K562 (cell line): ENCODE results near the gene NDRG3. TPM values are rescaled to one million over a fixed set of nuclear protein-coding genes. Genes with fewer than 3 reads are reported as not detected.
A peak's percentile ranks its signal among the peaks of the same experiment; 100 is the strongest.

Source experiments
- ARID2 ChIP-seq: fragments of 450-650 bp; IDR thresholded peaks from 2 replicates; pipeline ENCODE4 v1.6.1; 2017; ENCODE audit warnings: antibody characterized with exemption, mild to moderate bottlenecking
- BACH1 ChIP-seq: fragments of 200-800 bp; sonication (Bioruptor generic); IDR thresholded peaks from 2 replicates; pipeline ENCODE4 v1.6.1; 2016; ENCODE audit warnings: missing genetic modification characterization, missing compliant biosample characterization
- CEBPB ChIP-seq: fragments of 450-650 bp; IDR thresholded peaks from 2 replicates; pipeline ENCODE4 v1.6.1; 2016; ENCODE audit warnings: missing genetic modification characterization, missing compliant biosample characterization
- FOXA1 ChIP-seq: fragments of 450-650 bp; IDR thresholded peaks from 2 replicates; pipeline ENCODE4 v1.6.1; 2016; ENCODE audit warnings: mild to moderate bottlenecking, borderline replicate concordance
- GABPA ChIP-seq: fragments of 200-800 bp; sonication (Bioruptor generic); conservative IDR thresholded peaks from 2 replicates; pipeline ENCODE4 v1.6.1; 2016; ENCODE audit warnings: low read depth, missing genetic modification characterization, missing compliant biosample characterization
- HDAC3 ChIP-seq: fragments of 450-650 bp; IDR thresholded peaks from 2 replicates; pipeline ENCODE4 v1.6.1; 2018; ENCODE audit warnings: borderline replicate concordance, mild to moderate bottlenecking, moderate library complexity; ENCODE audit not compliant: partially characterized antibody
- KLF13 ChIP-seq: fragments of 450-650 bp; IDR thresholded peaks from 2 replicates; pipeline ENCODE4 v1.6.1; 2016; ENCODE audit warnings: missing genetic modification characterization, low read depth, mild to moderate bottlenecking, missing compliant biosample characterization, moderate library complexity, borderline replicate concordance
- MAZ ChIP-seq, 2 experiments: fragments of 450-650 bp in 1 of 2; sonication (generic) in 1 of 2; formaldehyde crosslinking; IDR thresholded peaks in 1 of 2; conservative IDR thresholded peaks in 1 of 2; 2 replicates each; pipeline versions ENCODE4 v1.4.0 to v1.5.0; 2020; ENCODE audit warnings: mild to moderate bottlenecking in 1 of 2, missing genetic modification reagents in 1 of 2
- MEF2A ChIP-seq: IDR thresholded peaks from 2 replicates; pipeline ENCODE4 v1.6.1; 2011; ENCODE audit warnings: low read depth, mild to moderate bottlenecking, low read length, moderate library complexity; ENCODE audit not compliant: control insufficient read depth
- MTA3 ChIP-seq: fragments of 450-650 bp; formaldehyde crosslinking; IDR thresholded peaks from 2 replicates; pipeline ENCODE4 v1.6.1; 2017; ENCODE audit warnings: mild to moderate bottlenecking, borderline replicate concordance
- PCBP1 ChIP-seq: fragments of 200-400 bp; formaldehyde crosslinking; IDR thresholded peaks from 2 replicates; pipeline ENCODE4 v1.6.1; 2018; ENCODE audit warnings: mild to moderate bottlenecking, low read depth, low read length; ENCODE audit not compliant: poor library complexity, severe bottlenecking
- RB1 ChIP-seq: fragments of 450-650 bp; IDR thresholded peaks from 2 replicates; pipeline ENCODE4 v1.6.1; 2017; ENCODE audit warnings: low read depth, mild to moderate bottlenecking
- SMARCE1 ChIP-seq: fragments of 450-650 bp; IDR thresholded peaks from 2 replicates; pipeline ENCODE4 v1.7.1; 2016; ENCODE audit warnings: mild to moderate bottlenecking
- TOE1 ChIP-seq, 2 experiments: fragments of 450-650 bp in 1 of 2; sonication (generic) in 1 of 2; formaldehyde crosslinking in 1 of 2; IDR thresholded peaks; 2 replicates each; pipeline versions ENCODE4 v1.7.1 to v1.8.0; 2016 to 2022; ENCODE audit warnings: borderline replicate concordance in 2 of 2, mild to moderate bottlenecking in 2 of 2, antibody characterized with exemption in 1 of 2, inconsistent platforms in 1 of 2, low read depth in 1 of 2, missing genetic modification reagents in 1 of 2, moderate library complexity in 1 of 2
- WHSC1 ChIP-seq: IDR thresholded peaks from one replicate; pipeline ENCODE4 v1.6.1; 2012; ENCODE audit warnings: low read length, control low read depth, inconsistent platforms
- ZNF232 ChIP-seq: sonication (generic); formaldehyde crosslinking; IDR thresholded peaks from 2 replicates; pipeline ENCODE4 v1.8.0; 2022; ENCODE audit warnings: mild to moderate bottlenecking, missing genetic modification reagents
- ZNF316 ChIP-seq: fragments of 450-650 bp; IDR thresholded peaks from 2 replicates; pipeline ENCODE4 v1.6.1; 2016
- polyA plus RNA-seq, 8 experiments: library from polyadenylated mRNA; depleted of rRNA in 4 of 8; stranded (reverse) in 5 of 8; unstranded in 3 of 8; fragments of >200 nt; fragmentation: Nextera tagmentation in 2 of 8; fragmentation: Illumina TruSeq in 1 of 8; extraction: Ambion mirVana in 2 of 8; extraction: Trizol in 1 of 8; gene quantifications; 2 replicates each; pipeline versions ENCODE4 v1.2.1 to v1.2.3, GENCODE V29; 2011 to 2014; ENCODE audit warnings: inconsistent platforms in 1 of 8, missing spikeins in 1 of 8
- total RNA-seq, 7 experiments: library from RNA; depleted of rRNA in 6 of 7; stranded (reverse); fragments of >200 nt in 6 of 7; fragmentation: Illumina TruSeq in 2 of 7; extraction: Trizol in 2 of 7; gene quantifications; 2 replicates each; pipeline versions ENCODE4 v1.2.1 to v1.2.3, GENCODE V29; 2011 to 2021; ENCODE audit warnings: low replicate concordance in 1 of 7
- TF ChIP-seq, protein P1 (sequence below): fragments of 250-450 bp; sonication (Bioruptor Pico); IDR thresholded peaks from 2 replicates; pipeline ENCODE4 v1.5.0; 2021
- TF ChIP-seq, protein P2 (sequence below): fragments of 250-450 bp; sonication (Bioruptor Pico); IDR thresholded peaks from 2 replicates; pipeline ENCODE4 v1.4.0; 2020; ENCODE audit warnings: mild to moderate bottlenecking, moderate library complexity, borderline replicate concordance
- TF ChIP-seq, protein P3 (sequence below), 2 experiments: IDR thresholded peaks in 1 of 2; conservative IDR thresholded peaks in 1 of 2; 2 replicates each; pipeline ENCODE4 v1.6.1; 2016; ENCODE audit warnings: low read depth in 2 of 2, mild to moderate bottlenecking in 1 of 2, missing compliant biosample characterization in 1 of 2, missing genetic modification characterization in 1 of 2, moderate library complexity in 1 of 2

Gene NDRG3
- total and polyA plus RNA-seq, 9 of the 15 experiments (the other 6 are each of a cell fraction or from before 2014, with no cell fraction given), result 14.6 to 39.4 (median 24.4) TPM

DNA sequence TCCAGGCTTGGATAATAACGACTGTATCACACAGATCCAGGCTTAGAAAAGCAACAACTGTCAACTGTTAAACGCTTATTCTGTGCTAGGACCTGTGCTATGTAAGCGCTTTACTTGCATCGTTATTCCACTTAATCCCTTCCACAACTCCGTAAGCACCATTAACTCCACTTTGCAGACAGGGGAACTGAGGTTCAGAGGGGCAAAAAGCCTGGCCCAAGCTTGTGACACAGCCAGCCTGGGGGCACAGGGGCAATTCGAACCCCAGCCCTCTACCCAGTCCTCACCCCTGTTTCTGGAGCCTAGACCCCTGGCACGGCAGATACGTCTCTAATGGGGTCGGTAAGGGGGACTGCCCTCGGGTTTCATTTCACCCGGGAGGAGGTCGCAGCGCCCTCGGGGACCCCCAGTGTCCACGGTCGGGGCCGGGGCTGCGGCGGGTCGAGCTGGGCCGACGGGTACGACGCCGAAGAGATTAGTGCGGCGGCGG is 27.3 kb upstream of the NDRG3 start (continued):
- TF ChIP-seq, protein P1, sequence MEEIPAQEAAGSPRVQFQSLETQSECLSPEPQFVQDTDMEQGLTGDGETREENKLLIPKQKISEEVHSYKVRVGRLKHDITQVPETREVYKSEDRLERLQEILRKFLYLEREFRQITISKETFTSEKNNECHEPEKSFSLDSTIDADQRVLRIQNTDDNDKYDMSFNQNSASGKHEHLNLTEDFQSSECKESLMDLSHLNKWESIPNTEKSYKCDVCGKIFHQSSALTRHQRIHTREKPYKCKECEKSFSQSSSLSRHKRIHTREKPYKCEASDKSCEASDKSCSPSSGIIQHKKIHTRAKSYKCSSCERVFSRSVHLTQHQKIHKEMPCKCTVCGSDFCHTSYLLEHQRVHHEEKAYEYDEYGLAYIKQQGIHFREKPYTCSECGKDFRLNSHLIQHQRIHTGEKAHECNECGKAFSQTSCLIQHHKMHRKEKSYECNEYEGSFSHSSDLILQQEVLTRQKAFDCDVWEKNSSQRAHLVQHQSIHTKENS (CRISPR knock-in tag), result no peak
- TF ChIP-seq ARID2 (no peak), KLF13 (tag) (no peak), CEBPB (tag) (no peak), WHSC1 (no peak), BACH1 (tag) (no peak), MEF2A (no peak), HDAC3 (no peak), ZNF232 (CRISPR knock-in tag) (0 out of 2 replicates have a peak, but pooled peaks have one; percentile 51), TOE1 (IDR thresholded peaks at IDR 0.05; ENCODE audit: borderline replicate concordance) (peak; percentile 47; the same call in 1 of the 2 replicates), TOE1 (CRISPR knock-in tag; IDR thresholded peaks at IDR 0.05; ENCODE audit: borderline replicate concordance, low read depth) (no peak), SMARCE1 (0 out of 2 replicates have a peak, but pooled peaks have one; percentile 23), PCBP1 (peak; percentile 41), RB1 (no peak), GABPA (no peak), ZNF316 (no peak), MTA3 (no peak), FOXA1 (no peak), MAZ (CRISPR knock-in tag; conservative IDR thresholded peaks at IDR 0.05 in 1 of 2, IDR thresholded peaks at IDR 0.05 in 1 of 2) (no peak)
- TF ChIP-seq, protein P2, sequence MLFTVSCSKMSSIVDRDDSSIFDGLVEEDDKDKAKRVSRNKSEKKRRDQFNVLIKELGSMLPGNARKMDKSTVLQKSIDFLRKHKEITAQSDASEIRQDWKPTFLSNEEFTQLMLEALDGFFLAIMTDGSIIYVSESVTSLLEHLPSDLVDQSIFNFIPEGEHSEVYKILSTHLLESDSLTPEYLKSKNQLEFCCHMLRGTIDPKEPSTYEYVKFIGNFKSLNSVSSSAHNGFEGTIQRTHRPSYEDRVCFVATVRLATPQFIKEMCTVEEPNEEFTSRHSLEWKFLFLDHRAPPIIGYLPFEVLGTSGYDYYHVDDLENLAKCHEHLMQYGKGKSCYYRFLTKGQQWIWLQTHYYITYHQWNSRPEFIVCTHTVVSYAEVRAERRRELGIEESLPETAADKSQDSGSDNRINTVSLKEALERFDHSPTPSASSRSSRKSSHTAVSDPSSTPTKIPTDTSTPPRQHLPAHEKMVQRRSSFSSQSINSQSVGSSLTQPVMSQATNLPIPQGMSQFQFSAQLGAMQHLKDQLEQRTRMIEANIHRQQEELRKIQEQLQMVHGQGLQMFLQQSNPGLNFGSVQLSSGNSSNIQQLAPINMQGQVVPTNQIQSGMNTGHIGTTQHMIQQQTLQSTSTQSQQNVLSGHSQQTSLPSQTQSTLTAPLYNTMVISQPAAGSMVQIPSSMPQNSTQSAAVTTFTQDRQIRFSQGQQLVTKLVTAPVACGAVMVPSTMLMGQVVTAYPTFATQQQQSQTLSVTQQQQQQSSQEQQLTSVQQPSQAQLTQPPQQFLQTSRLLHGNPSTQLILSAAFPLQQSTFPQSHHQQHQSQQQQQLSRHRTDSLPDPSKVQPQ (CRISPR knock-in tag), result no peak
- TF ChIP-seq, protein P3, sequence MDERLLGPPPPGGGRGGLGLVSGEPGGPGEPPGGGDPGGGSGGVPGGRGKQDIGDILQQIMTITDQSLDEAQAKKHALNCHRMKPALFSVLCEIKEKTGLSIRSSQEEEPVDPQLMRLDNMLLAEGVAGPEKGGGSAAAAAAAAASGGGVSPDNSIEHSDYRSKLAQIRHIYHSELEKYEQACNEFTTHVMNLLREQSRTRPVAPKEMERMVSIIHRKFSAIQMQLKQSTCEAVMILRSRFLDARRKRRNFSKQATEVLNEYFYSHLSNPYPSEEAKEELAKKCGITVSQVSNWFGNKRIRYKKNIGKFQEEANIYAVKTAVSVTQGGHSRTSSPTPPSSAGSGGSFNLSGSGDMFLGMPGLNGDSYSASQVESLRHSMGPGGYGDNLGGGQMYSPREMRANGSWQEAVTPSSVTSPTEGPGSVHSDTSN (CRISPR knock-in tag; IDR thresholded peaks at IDR 0.05; ENCODE audit: low read depth), result no peak
- TF ChIP-seq, protein P3 (tag; conservative IDR thresholded peaks at IDR 0.05; ENCODE audit: low read depth), result no peak
